Heart left ventricle (tissue), 16 donors: Measurements from ENCODE around the gene NLRX1. TPM values are rescaled to one million over a fixed set of nuclear protein-coding genes. Genes with fewer than 3 reads are reported as not detected.
A peak's percentile ranks its signal among the peaks of the same experiment; 100 is the strongest.
"Not testable (repeated sequence)": the region's sequence is repeated elsewhere in the genome, so short reads cannot be mapped to it uniquely, and the experiment has no call there.

Source experiments
- ATAC-seq, 4 donors: fragments of 200-7000 bp; cut with Tn5 transposase; one replicate each; pipeline ENCODE4 v1.9.1; 2020 to 2022; ENCODE audit warnings: moderate library complexity in 4 of 4, mild to moderate bottlenecking in 3 of 4, moderate number of reproducible peaks in 1 of 4
- DNase-seq, 5 donors: peaks; one replicate each; pipeline ENCODE4 v3.0.0-alpha.2; 2020
- H3K27ac ChIP-seq, 12 donors: fragments of 200-600 bp; sonication (generic) in 4 of 12; one replicate each; pipeline versions ENCODE4 v1.5.0 to v1.8.0; 2016 to 2022; ENCODE audit warnings: mild to moderate bottlenecking in 2 of 12
- H3K27me3 ChIP-seq, 9 donors: fragments of 200-600 bp; sonication (generic) in 2 of 9; one replicate each; pipeline versions ENCODE4 v1.5.1 to v1.8.0; 2016 to 2022; ENCODE audit warnings: mild to moderate bottlenecking in 3 of 9
- H3K36me3 ChIP-seq, 9 donors: fragments of 200-600 bp; sonication (generic) in 2 of 9; one replicate each; pipeline versions ENCODE4 v1.5.0 to v1.8.0; 2018 to 2022; ENCODE audit warnings: mild to moderate bottlenecking in 2 of 9
- H3K4me1 ChIP-seq, 12 donors: fragments of 200-600 bp; sonication (generic) in 4 of 12; one replicate each; pipeline versions ENCODE4 v1.5.0 to v1.8.0; 2016 to 2022; ENCODE audit warnings: mild to moderate bottlenecking in 3 of 12
- H3K4me3 ChIP-seq, 12 donors: fragments of 200-600 bp; sonication (generic) in 4 of 12; one replicate each; pipeline versions ENCODE4 v1.5.0 to v1.8.0; 2017 to 2022; ENCODE audit warnings: mild to moderate bottlenecking in 9 of 12, moderate library complexity in 4 of 12
- H3K9me3 ChIP-seq, 12 donors: fragments of 200-600 bp; sonication (generic) in 4 of 12; one replicate each; pipeline versions ENCODE4 v1.5.0 to v1.8.0; 2016 to 2022; ENCODE audit warnings: mild to moderate bottlenecking in 1 of 12
- CTCF ChIP-seq, 12 donors: fragments of 200-600 bp; sonication (generic) in 4 of 12; IDR thresholded peaks; one replicate each; pipeline versions ENCODE4 v1.5.0 to v1.8.0; 2018 to 2022; ENCODE audit warnings: antibody characterized with exemption in 12 of 12, mild to moderate bottlenecking in 5 of 12
- POLR2A ChIP-seq, 2 donors: fragments of 450-650 bp; IDR thresholded peaks; one replicate each; pipeline ENCODE4 v1.6.1; 2017; ENCODE audit warnings: antibody characterized with exemption in 2 of 2, mild to moderate bottlenecking in 2 of 2, moderate library complexity in 2 of 2
- WGBS, 4 donors: extraction: QIAGEN DNeasy Blood & Tissue Kit in 2 of 4; methylation state at CpG; one replicate each; pipeline versions ENCODE4 v1.1.5 to v1.1.7; 2013 to 2018; 5-methylcytosine and 5-hydroxymethylcytosine counted together
- intact Hi-C, 10 donors: fragments of 100-400 bp; cut with DNase I; formaldehyde crosslinking; loops; one replicate each; pipeline versions ENCODE4 v1.11.1 to v1.14.2; 2022
- polyA plus RNA-seq, 2 donors: library from polyadenylated mRNA; stranded (reverse); fragments of 200-250 nt; gene quantifications; one replicate each; pipeline ENCODE4 v1.2.3, GENCODE V29; 2013
- total RNA-seq, 9 donors: library from RNA; depleted of rRNA in 2 of 9; stranded (reverse); fragments of >200 nt in 2 of 9; fragmentation: NEBNext Ultra II Directional in 3 of 9; extraction: Animal tissue kit (Norgen Biotek cat#: 25700) in 3 of 9; gene quantifications; one replicate each; pipeline versions ENCODE4 v1.1.0 to v1.2.4, GENCODE V29; 2016 to 2023
- donor health status: ischemic (EF 13 %, LVEDD 7.1; RV severe dilation, severe dysfunction).
- donor health status: healthy with polysubstance abuse.
- donor health status: DM: no; HTN: yes; CAD: no.
- donor health status: DM: no; HTN: no; CAD: no.
- donor health status: ischemic (EF 25% LVEDD 6.9; RV normal size, moderate dysfunction).
- donor health status: ischemic (EF 25% LVEDD 5.7; RV mildly dilated, moderate dysfunction).
- donor health status: healthy.
- donor health status: DM: yes; HTN: yes; CAD: no.
- donor health status: ischemic (EF 35%, LVEDD 5.7; RV mildly dilated, moderate dysfunction).
- donor health status: nonischemic (EF 11% LVEDD 7.7; RV severe dilation, severe dysfunction).
- donor health status: DM: yes; HTN: yes; CAD: no.
- donor health status: PGD.
- donor health status: ischemic (EF 29% LVEDD 5.4; RV normal size, mild dysfunction).
- donor health status: nonischemic (EF 23%, LVEDD 6.1; RV moderate dilation, normal function).

Gene NLRX1
- total and polyA plus RNA-seq, 11 donors, result 10.6 to 47.0 (median 29.5) TPM

- H3K9me3 ChIP-seq, result no peaks in the 10 kb centered on the region
- ATAC-seq, result no peak
- intact Hi-C loops, result loop anchor here in 1 of 10 donors (10.0 kb wide), 1 partner anchor 154 kb away; no protein-coding TSS in a partner anchor
Observed at GRCh38 chr11:119130662-119131061, 37.9 kb upstream of the NLRX1 start.

DNA sequence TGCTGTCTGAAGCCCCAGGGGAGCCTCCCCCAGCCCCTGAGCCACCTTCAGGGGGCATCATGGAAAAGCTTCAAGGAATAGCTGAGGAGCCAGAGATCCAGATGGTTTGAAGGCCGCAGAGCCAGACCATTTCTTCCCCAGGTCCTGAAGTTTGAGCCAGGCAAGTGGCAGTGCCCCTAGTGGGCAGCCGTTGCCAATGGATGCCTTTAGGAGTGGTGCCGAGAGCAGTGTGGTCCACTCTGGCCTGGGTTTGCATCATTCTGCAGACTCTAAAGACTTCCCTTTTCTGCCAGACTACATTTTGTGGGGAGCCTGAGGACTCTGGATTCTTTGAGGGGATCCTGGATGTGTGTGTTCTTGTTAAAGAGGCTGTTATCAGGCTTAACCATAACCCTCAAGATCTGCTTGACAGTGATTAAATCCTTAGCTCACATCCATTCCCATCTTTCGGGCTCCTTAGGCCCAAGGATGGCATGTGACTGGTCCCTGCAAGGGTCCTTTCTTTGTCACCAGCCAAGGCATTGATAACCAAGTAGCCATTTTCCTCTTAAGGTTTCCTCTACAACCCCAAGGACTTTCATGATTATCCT is 34.0 kb upstream of the NLRX1 start:
- H3K36me3 ChIP-seq, result peaks cover 0 to 60% (median 56%) of the 10 kb centered on the region in 9 donors
- DNase-seq (no peak), ATAC-seq (peak in 2 of 4 donors; percentile 41 to 62)
- H3K9me3 ChIP-seq, result no peaks in the 10 kb centered on the region
- no peak for TF ChIP-seq POLR2A (IDR thresholded peaks at IDR 0.05)
- TF ChIP-seq CTCF (IDR thresholded peaks at IDR 0.05), result peak in 10 of 12 donors; percentile 21 to 51 (median 34)
- H3K4me1 ChIP-seq, result peaks cover 0 to 21% (median 0%) of the 10 kb centered on the region in 12 donors
- H3K27ac ChIP-seq, result no peak overlapping the region
- intact Hi-C loops, result loop anchor here in 1 of 10 donors (10.0 kb wide), 1 partner anchor 150 kb away; no protein-coding TSS in a partner anchor
- WGBS, 4 donors, result 63 to 80% (median 75%) methylated on average over 4 of the region's 4 CpGs
- H3K4me3 ChIP-seq, result no peak overlapping the region
- H3K27me3 ChIP-seq, result no peaks in the 10 kb centered on the region

More at GRCh38 chr11:119130662-119131061, 37.9 kb upstream of the NLRX1 start:
- no peaks in the 10 kb centered on the region for H3K27me3 ChIP-seq
- no peak for DNase-seq
- H3K36me3 ChIP-seq, result peaks cover 0 to 87% (median 82%) of the 10 kb centered on the region in 9 donors
- no peak for TF ChIP-seq POLR2A (IDR thresholded peaks at IDR 0.05)
- TF ChIP-seq CTCF (IDR thresholded peaks at IDR 0.05), result no peak
- H3K27ac ChIP-seq, result no peak overlapping the region
- H3K4me3 ChIP-seq, result no peak overlapping the region
- peaks cover 0 to 22% (median 2%) of the 10 kb centered on the region in 12 donors for H3K4me1 ChIP-seq
- WGBS, 4 donors, result 60 to 65% (median 62%) methylated on average over 3 of the region's 3 CpGs

DNA sequence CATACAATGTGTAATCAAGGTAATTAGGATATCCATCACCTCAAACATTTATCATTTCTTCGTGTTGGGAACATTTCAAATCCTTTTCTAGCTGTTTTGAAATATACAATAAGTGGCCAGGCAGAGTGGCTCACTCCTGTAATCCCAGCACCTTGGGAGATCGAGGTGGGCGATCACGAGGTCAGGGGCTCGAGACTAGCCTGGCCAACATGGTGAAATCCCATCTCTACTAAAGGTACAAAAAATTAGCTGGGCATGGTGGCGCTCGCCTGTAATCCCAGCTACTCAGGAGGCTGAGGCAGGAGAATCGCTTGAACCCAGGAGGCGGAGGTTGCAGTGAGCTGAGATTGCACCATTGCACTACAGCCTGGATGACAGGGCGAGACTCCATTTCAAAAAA is 29.2 kb upstream of the NLRX1 start:
- peaks cover 0 to 10% (median 0%) of the 10 kb centered on the region in 12 donors for H3K4me1 ChIP-seq
- 90 to 93% (median 92%) methylated on average over 10 of the region's 10 CpGs for WGBS, 4 donors
- not testable (repeated sequence) for H3K27me3 ChIP-seq, DNase-seq, ATAC-seq, H3K9me3 ChIP-seq, H3K4me3 ChIP-seq, H3K27ac ChIP-seq
- intact Hi-C loops, result loop anchor here in 1 of 10 donors (10.0 kb wide), 1 partner anchor 146 kb away; no protein-coding TSS in a partner anchor
- peaks cover 0 to 12% (median 8%) of the 10 kb centered on the region in 9 donors for H3K36me3 ChIP-seq

DNA sequence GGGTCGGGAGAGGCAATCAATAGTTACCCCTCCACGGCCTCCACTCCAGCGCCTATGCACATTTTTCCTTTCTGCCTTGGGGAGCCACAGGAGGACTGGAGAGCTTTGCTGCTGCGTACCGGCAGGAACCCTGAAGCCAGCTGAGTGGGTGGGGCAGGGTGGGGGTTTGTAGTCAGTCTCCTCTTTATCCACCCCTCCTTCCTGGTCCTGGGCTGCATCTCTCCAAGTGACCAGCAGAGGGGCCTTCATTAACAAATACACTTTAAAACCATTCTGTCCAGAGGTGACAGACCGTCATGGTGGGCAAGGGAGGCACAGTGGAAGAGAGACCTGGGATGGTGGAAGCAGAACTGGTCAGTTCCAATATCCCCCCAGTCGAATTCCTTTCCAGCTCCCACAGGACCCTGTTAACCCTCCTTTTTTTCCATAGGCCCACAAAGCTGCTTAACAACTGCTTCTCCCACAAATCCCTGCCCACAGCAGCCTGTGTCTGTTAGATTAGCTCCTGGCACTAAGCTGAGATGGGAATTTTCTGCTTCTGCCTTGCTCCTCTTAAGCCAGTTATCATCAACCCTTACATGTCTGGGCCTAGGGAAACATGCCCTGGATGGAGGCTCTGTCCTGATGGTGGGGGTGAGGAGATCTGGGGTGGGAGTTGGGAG is 23.6 kb upstream of the NLRX1 start:
- ATAC-seq (peak; percentile 67 to 91 (median 81)), DNase-seq (peak in 4 of 5 donors; percentile 42 to 65 (median 47))
- intact Hi-C loops, result loop anchor here in 8 of 10 donors (1.0 to 10.0 kb wide), 8 partner anchors 47 to 332 kb away; partner anchors contain the start of genes MCAM (in 1 of the 8) and RNF26 (in 1 of the 8)
- 13 to 17% (median 14%) methylated on average over 7 of the region's 7 CpGs for WGBS, 4 donors
- Histone ChIP-seq H3K4me3 (no peak overlapping the region), H3K27ac (no peak overlapping the region), H3K27me3 (peaks cover 0 to 39% (median 0%) of the 10 kb centered on the region in 9 donors), H3K36me3 (no peaks in the 10 kb centered on the region), H3K4me1 (peaks cover 0 to 23% (median 7%) of the 10 kb centered on the region in 12 donors), H3K9me3 (no peaks in the 10 kb centered on the region)
- TF ChIP-seq POLR2A (IDR thresholded peaks at IDR 0.05) (no peak), CTCF (IDR thresholded peaks at IDR 0.05) (peak; percentile 46 to 72 (median 62))
